ENCODE results near the gene ABO.
"Not testable (repeated sequence)": the region's sequence is repeated elsewhere in the genome, so short reads cannot be mapped to it uniquely, and the experiment has no call there.

GRCh38 chr9:133236291-133237034 lies 38.5 kb downstream of the ABO start:
- not testable (repeated sequence) for TF ChIP-seq CTCF, POLR2A, EP300 (IDR thresholded peaks at IDR 0.05)

Measured in ovary (tissue), 3 donors.